GM19455 (cell line): ENCODE measurements around the gene RNF40.
"Not testable (repeated sequence)": the region's sequence is repeated elsewhere in the genome, so short reads cannot be mapped to it uniquely, and the experiment has no call there.

ENCODE experiments used
- ATAC-seq: cut with Tn5 transposase; IDR thresholded peaks from one replicate; pipeline ENCODE4 v1.9.1; 2021; ENCODE audit not compliant: unreplicated experiment

Gene RNF40

DNA sequence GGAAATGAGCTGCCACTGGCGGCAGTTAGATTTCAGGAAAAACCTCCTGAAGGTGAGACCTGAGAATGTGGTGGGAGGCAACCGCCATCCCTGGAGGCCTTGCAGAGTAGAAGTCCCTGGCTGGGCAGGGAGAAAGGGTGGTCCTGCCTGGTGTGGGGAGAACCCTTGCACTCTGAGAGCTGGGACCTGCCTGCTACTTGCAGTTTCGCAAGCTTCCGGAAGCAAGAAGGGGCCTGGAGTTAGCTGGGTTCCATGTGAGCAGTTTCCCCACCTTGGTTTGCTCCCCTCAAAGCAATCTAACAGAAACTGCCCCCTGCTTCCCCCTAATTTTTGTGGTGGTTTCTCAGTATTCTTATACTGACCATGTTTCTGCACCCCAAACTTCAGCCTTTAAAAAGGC is 18.4 kb downstream of the RNF40 start:
- ATAC-seq: no peak

GRCh38 chr16:30782486-30783279 is 20.6 kb downstream of the RNF40 start:
- ATAC-seq: no peak

DNA sequence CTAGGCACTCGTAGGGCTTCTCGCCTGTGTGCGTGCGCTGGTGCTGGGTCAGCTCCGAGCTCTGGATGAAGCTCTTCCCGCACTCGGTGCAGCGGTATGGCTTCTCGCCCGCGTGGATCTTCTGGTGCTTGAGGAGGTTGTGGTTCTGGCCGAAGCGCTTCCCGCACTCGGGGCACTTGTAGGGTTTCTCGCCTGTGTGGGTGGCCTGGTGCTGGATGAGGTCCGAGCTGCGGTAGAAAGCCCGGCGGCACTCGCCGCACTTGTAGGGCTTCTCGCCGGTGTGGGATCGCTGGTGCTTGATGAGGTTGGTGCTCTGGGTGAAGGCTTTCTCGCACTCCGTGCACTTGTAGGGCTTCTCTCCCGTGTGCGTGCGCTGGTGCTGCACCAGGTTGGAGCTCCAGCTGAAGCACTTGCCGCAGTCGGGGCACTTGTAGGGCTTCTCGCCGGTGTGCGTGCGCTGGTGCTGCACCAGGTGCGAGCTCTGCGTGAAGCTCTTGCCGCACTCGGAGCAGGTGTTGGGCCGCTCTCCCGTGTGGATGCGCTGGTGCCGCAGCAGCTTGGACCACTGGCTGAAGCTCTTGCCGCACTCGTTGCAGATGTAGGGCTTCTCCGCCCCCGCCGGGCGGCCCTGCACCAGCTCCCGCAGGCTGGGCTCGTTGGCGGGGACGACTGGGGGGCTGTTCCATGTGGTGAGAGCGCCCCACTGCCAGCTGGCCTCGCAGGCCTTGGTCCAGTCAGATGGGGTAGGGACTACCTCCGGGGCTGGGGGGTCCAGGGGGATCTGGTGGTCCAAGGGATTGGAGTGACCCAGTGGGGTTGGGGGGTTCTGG is 21.4 kb downstream of the RNF40 start:
- no peak for ATAC-seq

GRCh38 chr16:30784215-30784614 is 22.1 kb downstream of the RNF40 start:
- ATAC-seq: no peak

GRCh38 chr16:30785126-30786106 is 23.3 kb downstream of the RNF40 start:
- no peak for ATAC-seq

DNA sequence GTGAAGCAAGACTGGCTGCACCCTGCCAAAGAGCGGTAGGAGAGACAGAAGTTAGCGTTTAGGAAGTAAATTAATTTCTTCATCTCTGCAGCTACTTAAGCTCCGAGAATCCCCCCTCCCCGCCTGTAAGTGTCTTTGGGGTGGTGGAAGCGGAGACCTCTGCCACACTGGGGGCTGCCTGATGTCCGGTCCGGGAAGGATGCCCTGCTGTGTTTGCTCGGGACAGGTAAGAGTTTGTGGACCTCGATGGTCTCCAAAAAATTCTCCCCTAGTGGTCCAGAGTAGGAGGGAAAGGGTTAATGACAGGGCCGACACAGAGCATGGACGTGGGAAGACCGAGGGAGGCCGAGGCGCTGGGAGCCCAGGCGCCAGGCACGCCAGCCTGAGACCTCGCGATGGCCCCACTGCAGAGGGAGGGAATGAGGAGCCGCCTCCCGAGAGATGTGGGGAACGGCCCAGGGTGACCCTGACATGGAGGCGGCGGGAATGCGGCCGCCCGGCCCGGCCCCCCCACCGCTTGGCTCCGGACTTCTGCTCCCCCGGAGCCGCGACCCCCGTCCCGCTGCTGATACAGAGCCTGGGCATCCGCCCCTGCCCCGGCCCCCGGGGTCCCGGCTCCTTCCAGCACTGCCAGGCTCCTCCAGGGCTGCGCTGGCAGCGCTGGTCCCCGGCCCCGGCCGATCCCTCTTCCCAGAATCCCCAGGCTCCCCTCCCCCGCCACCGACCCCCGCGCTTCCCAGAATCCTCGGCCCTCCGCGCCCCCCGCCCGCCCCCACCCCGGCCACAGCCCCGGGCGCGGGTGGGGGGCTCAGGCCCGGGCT is 24.2 kb downstream of the RNF40 start:
- ATAC-seq: no peak

- ATAC-seq: no peak
Observed at GRCh38 chr16:30786936-30787612, 25.0 kb downstream of the RNF40 start, which contains the start of gene ZNF629. Gene ZNF629 (minus strand): TSS chr16:30787205. CDS start chr16:30784482, 2,723 bp downstream.

GRCh38 chr16:30787613-30788378 is 25.7 kb downstream of the RNF40 start:
- no peak for ATAC-seq

DNA sequence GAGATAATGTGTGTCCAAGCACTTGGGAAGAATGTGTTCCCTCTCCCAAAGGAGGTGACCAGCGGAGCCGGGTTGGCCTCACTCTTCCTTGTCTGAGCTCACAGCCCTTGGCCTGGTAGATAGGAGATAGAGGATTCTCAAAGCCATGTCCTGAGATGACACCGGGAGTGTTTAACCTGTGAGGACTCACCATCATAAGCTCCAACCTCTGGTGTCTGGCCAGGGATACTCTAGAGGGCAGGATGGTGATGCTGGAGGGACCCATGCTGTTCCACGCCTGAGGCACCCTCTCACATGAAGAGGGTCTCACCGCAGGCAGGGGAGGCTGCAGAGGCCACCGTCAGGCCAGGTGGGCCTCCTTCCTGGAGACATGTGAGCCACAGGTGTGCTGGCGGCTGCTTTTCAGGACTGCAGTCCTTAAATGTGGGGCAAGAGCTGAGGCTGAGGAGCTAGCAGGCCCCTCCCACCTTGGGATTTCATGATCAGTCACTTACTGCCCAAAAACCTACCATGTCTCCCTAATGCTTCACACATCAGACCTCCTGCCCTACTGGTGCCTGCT is 31.5 kb downstream of the RNF40 start:
- ATAC-seq: no peak

GRCh38 chr16:30794634-30795033 is 32.5 kb downstream of the RNF40 start:
- ATAC-seq: no peak

GRCh38 chr16:30797670-30798309 is 35.7 kb downstream of the RNF40 start:
- ATAC-seq: no peak

- ATAC-seq: no peak
Observed at GRCh38 chr16:30802936-30803335, 40.8 kb downstream of the RNF40 start.

- no peak for ATAC-seq
Observed at GRCh38 chr16:30805056-30805369, 42.9 kb downstream of the RNF40 start.

- no peak for ATAC-seq
Observed at GRCh38 chr16:30805370-30806169, 43.4 kb downstream of the RNF40 start.

- no peak for ATAC-seq
Observed at GRCh38 chr16:30808146-30808545, 46.0 kb downstream of the RNF40 start.

- not testable (repeated sequence) for ATAC-seq
Observed at GRCh38 chr16:30808890-30809426, 46.8 kb downstream of the RNF40 start.

DNA sequence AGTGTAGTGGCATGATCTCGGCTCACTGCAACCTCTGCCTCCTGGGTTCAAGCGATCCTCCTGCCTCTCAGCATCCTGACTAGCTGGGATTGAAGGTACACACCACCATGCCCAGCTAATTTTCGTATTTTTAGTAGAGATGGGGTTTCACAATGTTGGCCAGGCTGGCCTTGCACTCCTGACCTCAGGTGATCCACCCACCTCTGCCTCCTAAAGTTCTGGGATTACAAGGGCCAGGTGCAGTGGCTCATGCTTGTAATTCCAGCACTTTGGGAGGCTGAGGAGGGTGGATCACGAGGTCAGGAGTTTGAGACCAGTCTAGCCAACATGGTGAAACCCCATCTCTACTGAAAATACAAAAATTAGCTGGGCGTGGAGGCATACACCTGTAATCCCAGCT is 47.6 kb downstream of the RNF40 start:
- not testable (repeated sequence) for ATAC-seq
